HepG2 (cell line): Measurements from ENCODE around the gene CS. TPM values are rescaled to one million over a fixed set of nuclear protein-coding genes. Genes with fewer than 3 reads are reported as not detected.

Experiments
- ATM ChIP-seq: fragments of 450-650 bp; IDR thresholded peaks from 2 replicates; pipeline ENCODE4 v1.7.1; 2017; ENCODE audit warnings: mild to moderate bottlenecking, borderline replicate concordance
- BCL6 ChIP-seq: IDR thresholded peaks from 2 replicates; pipeline ENCODE4 v1.6.1; 2016; ENCODE audit warnings: missing genetic modification reagents, missing compliant biosample characterization
- EEA1 ChIP-seq: sonication (generic); formaldehyde crosslinking; IDR thresholded peaks from 2 replicates; pipeline ENCODE4 v1.5.1; 2020; ENCODE audit warnings: mild to moderate bottlenecking, missing genetic modification reagents, borderline replicate concordance
- FOXA1 ChIP-seq, 2 experiments: fragments of 450-650 bp in 1 of 2; sonication (generic) in 1 of 2; formaldehyde crosslinking in 1 of 2; IDR thresholded peaks; 2 replicates each; pipeline versions ENCODE4 v1.4.0 to v1.6.1; 2016 to 2020; ENCODE audit warnings: missing genetic modification reagents in 1 of 2
- HNRNPK ChIP-seq: fragments of 200-400 bp; formaldehyde crosslinking; IDR thresholded peaks from 2 replicates; pipeline ENCODE4 v1.6.1; 2018; ENCODE audit warnings: low read length, low read depth, moderate library complexity, mild to moderate bottlenecking; ENCODE audit not compliant: poor library complexity, severe bottlenecking
- KAT7 ChIP-seq: IDR thresholded peaks from 2 replicates; pipeline ENCODE4 v1.6.1; 2018; ENCODE audit warnings: borderline replicate concordance, missing compliant biosample characterization
- MXD3 ChIP-seq: IDR thresholded peaks from 2 replicates; pipeline ENCODE4 v1.6.1; 2016; ENCODE audit warnings: mild to moderate bottlenecking, missing biosample characterization, missing genetic modification reagents
- NCOA2 ChIP-seq: sonication (generic); formaldehyde crosslinking; IDR thresholded peaks from 2 replicates; pipeline ENCODE4 v1.8.0; 2022; ENCODE audit warnings: inconsistent platforms
- PHF20 ChIP-seq: sonication (generic); formaldehyde crosslinking; IDR thresholded peaks from 2 replicates; pipeline ENCODE4 v1.5.0; 2020; ENCODE audit warnings: mild to moderate bottlenecking, missing genetic modification reagents
- PHF21A ChIP-seq: sonication (generic); formaldehyde crosslinking; IDR thresholded peaks from 2 replicates; pipeline ENCODE4 v1.5.0; 2020; ENCODE audit warnings: mild to moderate bottlenecking, missing genetic modification reagents
- RBFOX2 ChIP-seq: fragments of 200-400 bp; formaldehyde crosslinking; IDR thresholded peaks from 2 replicates; pipeline ENCODE4 v1.6.1; 2017; ENCODE audit warnings: low read depth, mild to moderate bottlenecking, low read length
- REL ChIP-seq: sonication (generic); formaldehyde crosslinking; conservative IDR thresholded peaks from 2 replicates; pipeline ENCODE4 v1.8.0; 2022; ENCODE audit warnings: mild to moderate bottlenecking, missing genetic modification reagents, moderate library complexity
- SALL1 ChIP-seq: sonication (generic); formaldehyde crosslinking; IDR thresholded peaks from 2 replicates; pipeline ENCODE4 v1.8.0; 2022; ENCODE audit warnings: mild to moderate bottlenecking, missing genetic modification reagents
- STAG1 ChIP-seq: sonication (generic); formaldehyde crosslinking; IDR thresholded peaks from 2 replicates; pipeline ENCODE4 v1.4.0; 2020; ENCODE audit warnings: missing genetic modification reagents
- WIZ ChIP-seq: sonication (generic); formaldehyde crosslinking; IDR thresholded peaks from 2 replicates; pipeline ENCODE4 v1.5.1; 2020; ENCODE audit warnings: mild to moderate bottlenecking, missing genetic modification reagents
- XRCC5 ChIP-seq: fragments of 200-400 bp; formaldehyde crosslinking; optimal IDR thresholded peaks from 2 replicates; pipeline ENCODE3; 2017; ENCODE audit warnings: mild to moderate bottlenecking, low read length
- ZNF263 ChIP-seq: sonication (generic); formaldehyde crosslinking; IDR thresholded peaks from 2 replicates; pipeline ENCODE4 v1.4.0; 2020; ENCODE audit warnings: missing genetic modification reagents
- ZNF335 ChIP-seq: sonication (generic); formaldehyde crosslinking; IDR thresholded peaks from 2 replicates; pipeline ENCODE4 v1.4.0; 2020; ENCODE audit warnings: missing genetic modification reagents
- ZNF451 ChIP-seq: sonication (generic); formaldehyde crosslinking; IDR thresholded peaks from 2 replicates; pipeline ENCODE4 v1.5.0; 2020; ENCODE audit warnings: mild to moderate bottlenecking, missing genetic modification reagents
- ZNF672 ChIP-seq: sonication (generic); formaldehyde crosslinking; IDR thresholded peaks from 2 replicates; pipeline ENCODE4 v1.8.1; 2022; ENCODE audit warnings: missing genetic modification reagents
- ZNF746 ChIP-seq: sonication (generic); formaldehyde crosslinking; IDR thresholded peaks from 2 replicates; pipeline ENCODE4 v1.8.0; 2022; ENCODE audit warnings: mild to moderate bottlenecking, missing genetic modification reagents
- ZNF790 ChIP-seq: sonication (generic); formaldehyde crosslinking; IDR thresholded peaks from 2 replicates; pipeline ENCODE4 v1.8.0; 2022; ENCODE audit warnings: missing genetic modification reagents, mild to moderate bottlenecking, borderline replicate concordance
- polyA plus RNA-seq, 8 experiments: library from polyadenylated mRNA; depleted of rRNA in 3 of 8; stranded (reverse) in 7 of 8; unstranded in 1 of 8; fragments of >200 nt; fragmentation: Illumina TruSeq in 4 of 8; extraction: Trizol in 4 of 8; gene quantifications; 2 replicates each; pipeline versions ENCODE4 v1.2.1 to v1.2.3, GENCODE V29; 2011 to 2016; ENCODE audit warnings: low read depth in 4 of 8, missing spikeins in 1 of 8, mixed read lengths in 1 of 8; ENCODE audit not compliant: insufficient read depth in 1 of 8
- total RNA-seq, 5 experiments: library from RNA; depleted of rRNA; stranded (reverse); fragments of >200 nt; fragmentation: Illumina TruSeq; extraction: Trizol; gene quantifications; 2 replicates each; pipeline ENCODE4 v1.2.3, GENCODE V29; 2016; ENCODE audit warnings: low read depth in 1 of 5
- TF ChIP-seq, protein P1 (sequence below): sonication (generic); formaldehyde crosslinking; IDR thresholded peaks from 2 replicates; pipeline ENCODE4 v1.4.0; 2020; ENCODE audit warnings: mild to moderate bottlenecking, missing genetic modification reagents

CS gene
- total and polyA plus RNA-seq, 2 of the 13 experiments (the other 11 are each of a cell fraction or from before 2014, with no cell fraction given): 173 to 175 TPM

DNA sequence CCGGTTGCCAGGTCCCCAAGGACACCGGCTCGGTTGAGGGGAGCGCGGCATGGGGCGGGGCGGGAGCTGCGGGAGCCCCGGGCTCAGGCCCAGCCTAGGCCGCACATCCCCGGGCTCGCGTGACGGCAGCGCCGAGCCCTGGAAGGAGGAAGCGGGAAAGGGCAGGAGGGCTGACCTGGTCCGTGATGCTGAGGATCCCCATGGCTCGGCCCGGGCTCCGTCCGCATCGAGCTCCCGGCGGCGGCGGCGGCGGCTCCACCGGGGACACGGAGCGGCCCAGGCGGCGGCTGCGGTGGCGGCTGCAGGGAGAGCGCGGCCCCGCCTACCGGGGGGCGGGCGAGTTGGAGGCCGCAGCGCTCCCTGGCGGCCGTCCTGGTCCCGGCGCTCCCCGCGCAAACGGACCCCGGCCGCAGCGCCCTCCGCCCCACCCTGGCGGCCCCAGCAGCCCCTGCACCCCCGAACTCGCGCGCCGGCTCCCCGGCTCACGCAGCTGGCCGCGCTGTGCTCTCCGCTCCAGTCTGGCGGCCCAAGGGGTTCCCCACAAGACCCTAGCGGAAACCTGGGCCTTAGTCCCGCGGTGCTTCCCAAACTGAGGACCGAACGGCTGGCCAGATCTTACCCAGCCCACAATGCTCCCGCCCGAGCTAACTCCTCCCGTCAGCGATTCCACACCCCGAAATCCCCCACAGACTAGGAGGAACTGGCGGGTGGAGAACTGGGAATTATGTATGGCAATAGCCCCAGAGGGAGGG lies 41.9 kb downstream of the CS start, which contains the start of gene ANKRD52 (continued):
- no peak for TF ChIP-seq ZNF451
- TF ChIP-seq BCL6 (CRISPR knock-in tag): 0 out of 2 replicates have a peak, but pooled peaks have one; percentile 1
- peak; percentile 24; the same call in 1 of the 2 replicates for TF ChIP-seq STAG1 (CRISPR knock-in tag)
- TF ChIP-seq, protein P1, sequence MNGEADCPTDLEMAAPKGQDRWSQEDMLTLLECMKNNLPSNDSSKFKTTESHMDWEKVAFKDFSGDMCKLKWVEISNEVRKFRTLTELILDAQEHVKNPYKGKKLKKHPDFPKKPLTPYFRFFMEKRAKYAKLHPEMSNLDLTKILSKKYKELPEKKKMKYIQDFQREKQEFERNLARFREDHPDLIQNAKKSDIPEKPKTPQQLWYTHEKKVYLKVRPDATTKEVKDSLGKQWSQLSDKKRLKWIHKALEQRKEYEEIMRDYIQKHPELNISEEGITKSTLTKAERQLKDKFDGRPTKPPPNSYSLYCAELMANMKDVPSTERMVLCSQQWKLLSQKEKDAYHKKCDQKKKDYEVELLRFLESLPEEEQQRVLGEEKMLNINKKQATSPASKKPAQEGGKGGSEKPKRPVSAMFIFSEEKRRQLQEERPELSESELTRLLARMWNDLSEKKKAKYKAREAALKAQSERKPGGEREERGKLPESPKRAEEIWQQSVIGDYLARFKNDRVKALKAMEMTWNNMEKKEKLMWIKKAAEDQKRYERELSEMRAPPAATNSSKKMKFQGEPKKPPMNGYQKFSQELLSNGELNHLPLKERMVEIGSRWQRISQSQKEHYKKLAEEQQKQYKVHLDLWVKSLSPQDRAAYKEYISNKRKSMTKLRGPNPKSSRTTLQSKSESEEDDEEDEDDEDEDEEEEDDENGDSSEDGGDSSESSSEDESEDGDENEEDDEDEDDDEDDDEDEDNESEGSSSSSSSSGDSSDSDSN (CRISPR knock-in tag): peak; percentile 99
- TF ChIP-seq ZNF746 (CRISPR knock-in tag): 0 out of 2 replicates have a peak, but pooled peaks have one; percentile 50
- TF ChIP-seq ZNF263: peak; percentile 59
- TF ChIP-seq KAT7 (CRISPR knock-in tag): peak; percentile 55; the same call in 1 of the 2 replicates
- peak; percentile 76 for TF ChIP-seq EEA1 (CRISPR knock-in tag)
- peak; percentile 38; the same call in 1 of the 2 replicates for TF ChIP-seq ZNF790 (CRISPR knock-in tag)
- no peak for TF ChIP-seq ATM
- peak; percentile 34 for TF ChIP-seq SALL1 (CRISPR knock-in tag)
- TF ChIP-seq MXD3 (CRISPR knock-in tag): no peak; the same call in 1 of the 2 replicates
- TF ChIP-seq NCOA2 (CRISPR knock-in tag): no peak
- TF ChIP-seq REL (CRISPR knock-in tag): 0 out of 2 replicates have a peak, but pooled peaks have one; percentile 61
- TF ChIP-seq HNRNPK: peak; percentile 54
- TF ChIP-seq XRCC5: peak; percentile 55
- 0 out of 2 replicates have a peak, but pooled peaks have one; percentile 24 for TF ChIP-seq ZNF672 (CRISPR knock-in tag)
- TF ChIP-seq WIZ (CRISPR knock-in tag): 0 out of 2 replicates have a peak, but pooled peaks have one; percentile 44
- no peak for TF ChIP-seq ZNF335 (CRISPR knock-in tag)
- peak; percentile 77 for TF ChIP-seq RBFOX2
- no peak for TF ChIP-seq PHF21A (CRISPR knock-in tag)
- no peak for TF ChIP-seq FOXA1 (IDR thresholded peaks at IDR 0.05)
- TF ChIP-seq FOXA1 (CRISPR knock-in tag; IDR thresholded peaks at IDR 0.05): no peak; the same call in 1 of the 2 replicates
- TF ChIP-seq PHF20 (CRISPR knock-in tag): peak; percentile 44; the same call in 1 of the 2 replicates
- TF ChIP-seq, all 625 proteins: peak for 128
